Measurements from ENCODE around the gene MXD4. TPM values are rescaled to one million over a fixed set of nuclear protein-coding genes. Genes with fewer than 3 reads are reported as not detected.

The MXD4 gene
- total RNA-seq, 1 experiment from 2014 or later, result 22.3 TPM

GRCh38 chr4:2258091-2259035 lies 3.5 kb downstream of the MXD4 start:
- Mint-ChIP-seq H3K4me3 (ENCODE audit: unreplicated experiment) (no peak overlapping the region), H3K27ac (ENCODE audit: unreplicated experiment) (no peak overlapping the region), H3K27me3 (ENCODE audit: insufficient read depth, unreplicated experiment) (no peaks in the 10 kb centered on the region), H3K9me3 (ENCODE audit: unreplicated experiment) (no peaks in the 10 kb centered on the region), H3K36me3 (ENCODE audit: insufficient read depth, unreplicated experiment) (peaks cover 11% of the 10 kb centered on the region), H3K4me1 (ENCODE audit: low read depth, unreplicated experiment) (no peaks in the 10 kb centered on the region)
- peak in 1 of 2 experiments; percentile 28 for DNase-seq
- no peaks in the 10 kb centered on the region for H3K27me3 ChIP-seq (replicated peaks; ENCODE audit: control insufficient read depth, insufficient read depth, low read length)
- TF ChIP-seq CTCF (IDR thresholded peaks at IDR 0.05; ENCODE audit: insufficient read depth in 1 of 2, low read depth in 1 of 2, low read length in 1 of 2, severe bottlenecking in 1 of 2, unreplicated experiment in 1 of 2), result no peak
- ChIA-PET CTCF (no interaction called here), POLR2A (no interaction called here)
- 0 out of 2 replicates have a peak, but pooled peaks cover 5% of the 10 kb centered on the region for H3K4me1 ChIP-seq
- BruUV-seq (replicated peaks), result no TSS peak
- intact Hi-C loops (cut with micrococcal nuclease; ENCODE audit: unreplicated experiment), result no loop called here
- no peaks in the 10 kb centered on the region for H3K36me3 ChIP-seq (ENCODE audit: control insufficient read depth, insufficient read depth, low read length)
- no peaks in the 10 kb centered on the region for H3K9me3 ChIP-seq
- H3K4me3 ChIP-seq (ENCODE audit: low read depth, low read length), result no peak overlapping the region

DNA sequence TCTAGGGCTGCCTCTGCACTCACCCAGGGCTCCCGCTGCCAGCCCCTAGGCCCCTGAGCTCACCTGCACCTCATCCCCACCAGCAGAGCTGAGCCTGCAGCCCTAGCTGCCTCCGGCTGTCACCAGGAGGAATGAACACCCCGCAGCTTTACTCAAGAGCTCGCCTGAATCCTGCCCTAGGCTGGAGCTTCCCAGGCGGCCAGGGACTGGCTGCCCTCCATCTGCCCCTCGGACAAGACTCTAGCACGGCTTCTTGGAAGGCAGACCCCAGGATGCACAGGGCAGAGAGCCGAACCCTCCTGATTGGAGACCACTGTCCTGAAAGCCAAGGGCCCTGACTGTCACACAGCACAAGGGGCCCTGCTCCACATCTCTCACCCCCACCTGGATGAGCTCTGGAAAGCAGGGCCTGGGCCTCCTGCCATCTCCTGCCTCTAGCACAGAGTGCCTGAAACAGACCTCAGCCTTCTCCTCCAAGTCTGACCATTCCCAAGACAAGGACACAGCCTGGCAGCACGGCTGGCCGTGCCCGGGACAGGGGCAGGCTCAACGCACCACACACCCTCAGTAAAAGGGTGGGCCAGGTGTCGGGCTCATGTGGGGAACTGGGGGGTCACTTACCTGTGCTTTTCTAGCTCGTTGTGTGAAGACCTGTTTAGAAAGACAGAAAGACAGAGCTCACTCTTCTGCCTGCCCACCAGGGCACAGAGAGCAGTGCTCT lies 4.4 kb downstream of the MXD4 start:
- Histone ChIP-seq H3K27me3 (replicated peaks; ENCODE audit: control insufficient read depth, insufficient read depth, low read length) (no peaks in the 10 kb centered on the region), H3K4me1 (0 out of 2 replicates have a peak, but pooled peaks cover 5% of the 10 kb centered on the region), H3K9me3 (no peaks in the 10 kb centered on the region), H3K4me3 (ENCODE audit: low read depth, low read length) (no peak overlapping the region), H3K36me3 (ENCODE audit: control insufficient read depth, insufficient read depth, low read length) (no peaks in the 10 kb centered on the region)
- H3K27me3 Mint-ChIP-seq (ENCODE audit: insufficient read depth, unreplicated experiment), result no peaks in the 10 kb centered on the region
- no peaks in the 10 kb centered on the region for H3K4me1 Mint-ChIP-seq (ENCODE audit: low read depth, unreplicated experiment)
- H3K27ac Mint-ChIP-seq (ENCODE audit: unreplicated experiment), result no peak overlapping the region
- intact Hi-C loops (cut with micrococcal nuclease; ENCODE audit: unreplicated experiment), result no loop called here
- ChIA-PET CTCF (no interaction called here), POLR2A (no interaction called here)
- no peak for TF ChIP-seq CTCF (IDR thresholded peaks at IDR 0.05; ENCODE audit: insufficient read depth in 1 of 2, low read depth in 1 of 2, low read length in 1 of 2, severe bottlenecking in 1 of 2, unreplicated experiment in 1 of 2)
- no TSS peak for BruUV-seq (replicated peaks)
- peaks cover 11% of the 10 kb centered on the region for H3K36me3 Mint-ChIP-seq (ENCODE audit: insufficient read depth, unreplicated experiment)
- peak in 1 of 2 experiments; percentile 26 for DNase-seq
- no peaks in the 10 kb centered on the region for H3K9me3 Mint-ChIP-seq (ENCODE audit: unreplicated experiment)
- no peak overlapping the region for H3K4me3 Mint-ChIP-seq (ENCODE audit: unreplicated experiment)

DNA sequence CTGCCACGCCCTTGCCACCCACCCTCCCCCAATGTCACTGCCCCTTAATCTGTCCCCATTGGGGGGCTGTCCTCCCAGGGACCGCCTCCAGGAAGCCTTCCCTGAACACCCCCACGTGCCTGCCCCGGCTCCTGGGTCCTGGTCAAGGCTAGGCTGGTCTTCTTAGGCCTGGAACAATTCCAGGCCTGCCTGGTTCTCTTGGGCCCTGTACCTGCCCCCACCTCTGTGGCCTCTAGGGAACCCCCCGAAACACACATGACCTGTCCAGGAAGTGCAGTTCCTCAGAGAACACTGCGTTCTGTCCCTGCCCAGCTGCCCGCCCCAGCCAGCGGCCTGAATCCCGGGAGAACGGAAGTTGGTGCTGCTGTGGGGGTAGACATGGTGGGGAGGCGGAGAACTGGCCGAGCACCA lies 5.1 kb downstream of the MXD4 start:
- H3K27ac Mint-ChIP-seq (ENCODE audit: unreplicated experiment), result no peak overlapping the region
- BruUV-seq (replicated peaks), result no TSS peak

More for the DNA sequence above, 5.1 kb downstream of the MXD4 start:
- Mint-ChIP-seq H3K4me3 (ENCODE audit: unreplicated experiment) (no peak overlapping the region), H3K27me3 (ENCODE audit: insufficient read depth, unreplicated experiment) (no peaks in the 10 kb centered on the region), H3K9me3 (ENCODE audit: unreplicated experiment) (no peaks in the 10 kb centered on the region), H3K4me1 (ENCODE audit: low read depth, unreplicated experiment) (no peaks in the 10 kb centered on the region), H3K36me3 (ENCODE audit: insufficient read depth, unreplicated experiment) (peaks cover 11% of the 10 kb centered on the region)
- ChIA-PET CTCF (no interaction called here), POLR2A (no interaction called here)
- peak in 1 of 2 experiments; percentile 26 for DNase-seq
- intact Hi-C loops (cut with micrococcal nuclease; ENCODE audit: unreplicated experiment), result no loop called here
- no peaks in the 10 kb centered on the region for H3K36me3 ChIP-seq (ENCODE audit: control insufficient read depth, insufficient read depth, low read length)
- H3K4me3 ChIP-seq (ENCODE audit: low read depth, low read length), result no peak overlapping the region
- no peaks in the 10 kb centered on the region for H3K9me3 ChIP-seq
- TF ChIP-seq CTCF (IDR thresholded peaks at IDR 0.05; ENCODE audit: insufficient read depth in 1 of 2, low read depth in 1 of 2, low read length in 1 of 2, severe bottlenecking in 1 of 2, unreplicated experiment in 1 of 2), result no peak
- no peaks in the 10 kb centered on the region for H3K27me3 ChIP-seq (replicated peaks; ENCODE audit: control insufficient read depth, insufficient read depth, low read length)
- 0 out of 2 replicates have a peak, but pooled peaks cover 5% of the 10 kb centered on the region for H3K4me1 ChIP-seq

Measured in Caco-2 (cell line).